ENCODE results near the gene MAFG.

DNA sequence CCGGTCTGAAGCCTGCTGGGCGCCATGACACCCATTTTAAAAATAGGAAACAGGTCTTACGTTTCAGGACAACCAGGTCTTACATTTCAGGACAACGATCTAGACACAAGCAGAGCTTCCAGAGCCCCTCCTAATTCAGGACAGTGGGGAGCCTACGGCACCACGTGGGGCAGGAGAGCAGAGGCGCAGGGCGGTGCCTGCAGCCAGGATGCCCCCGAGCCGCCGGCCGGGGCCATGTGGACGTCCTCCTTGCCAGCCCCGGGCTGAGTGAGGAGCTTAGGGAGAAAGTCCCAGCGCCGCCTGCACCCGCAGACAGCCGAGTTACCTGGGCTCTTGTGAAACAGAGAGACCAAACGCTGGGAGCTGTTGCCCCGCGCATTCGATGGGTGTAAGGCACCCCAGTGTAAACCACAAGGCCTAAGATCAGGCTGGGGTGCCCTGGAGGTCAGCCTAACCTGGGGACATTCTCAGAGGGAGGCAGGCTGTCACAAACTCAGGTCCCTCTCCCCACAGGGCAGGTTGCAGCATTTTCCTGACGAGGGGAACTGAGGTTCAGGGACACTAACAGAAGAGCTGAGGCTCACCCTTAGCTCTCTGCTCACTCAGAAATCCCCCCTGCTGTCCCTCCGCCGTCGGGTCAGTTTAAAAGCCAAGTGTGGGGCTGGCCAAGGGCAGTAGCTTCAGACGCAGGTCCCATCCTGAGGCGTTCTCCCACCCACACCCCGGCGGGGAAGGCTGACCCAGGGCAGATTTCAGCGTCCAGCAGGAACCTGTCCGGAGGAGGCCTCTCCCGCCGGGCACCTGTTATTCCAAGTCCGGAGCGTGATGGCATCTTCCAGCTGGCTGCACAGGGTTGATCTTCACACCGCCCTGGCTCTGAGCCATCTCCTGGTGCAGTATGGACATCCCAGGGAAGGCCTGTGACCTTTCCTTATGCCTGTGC is 35.2 kb upstream of the MAFG start:
- TF ChIP-seq EZH2 (IDR thresholded peaks at IDR 0.05; ENCODE audit: borderline replicate concordance) (no peak), CTCF (IDR thresholded peaks at IDR 0.05; ENCODE audit: poor library complexity) (no peak), EZH2phosphoT487 (IDR thresholded peaks at IDR 0.05; ENCODE audit: low read depth, severe bottlenecking, unreplicated experiment) (no peak)

Measured in hepatocyte (in vitro differentiated cells).